GM18502 (cell line): ENCODE results near the gene ZEB2.

Experiments
- ATAC-seq: cut with Tn5 transposase; IDR thresholded peaks from one replicate; pipeline ENCODE4 v1.9.1; 2021; ENCODE audit warnings: mild to moderate bottlenecking; ENCODE audit not compliant: unreplicated experiment, poor library complexity

ZEB2 gene

DNA sequence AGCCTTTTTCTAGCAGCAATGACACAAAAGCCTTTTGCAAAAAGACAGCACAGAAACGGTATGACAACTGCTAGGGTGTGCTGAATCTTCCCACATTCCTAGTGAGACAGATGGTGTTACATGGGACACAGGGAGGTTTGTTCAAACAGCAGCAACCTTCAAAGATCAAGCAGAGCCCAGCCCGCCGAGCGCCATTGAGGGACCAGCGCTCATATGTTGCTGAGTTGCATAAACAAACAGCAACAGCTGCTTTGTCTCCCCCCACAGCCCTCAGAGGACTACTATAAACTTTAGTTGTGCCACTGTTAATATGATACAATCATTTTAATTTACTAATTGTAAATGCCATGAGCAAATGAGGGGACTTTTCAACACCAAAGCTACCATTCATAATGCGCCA is 117.7 kb downstream of the ZEB2 start:
- ATAC-seq, result no peak

DNA sequence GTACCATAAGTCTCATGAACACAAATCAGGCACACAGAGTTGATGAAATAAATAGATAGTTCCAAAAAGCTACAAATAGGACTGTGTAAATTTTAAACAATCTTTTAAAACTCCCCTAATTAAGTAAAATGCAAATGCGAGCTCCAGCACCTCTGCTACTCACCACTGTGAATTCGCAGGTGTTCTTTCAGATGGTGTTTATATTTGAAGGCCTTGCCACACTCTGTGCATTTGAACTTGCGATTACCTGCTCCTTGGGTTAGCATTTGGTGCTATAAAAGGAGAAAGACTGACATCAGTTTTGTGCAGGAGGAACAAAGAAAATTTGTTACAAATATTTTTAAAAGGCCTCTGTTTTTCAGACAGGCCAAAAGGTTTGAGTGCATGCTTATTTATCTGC is 118.9 kb downstream of the ZEB2 start:
- ATAC-seq, result no peak

DNA sequence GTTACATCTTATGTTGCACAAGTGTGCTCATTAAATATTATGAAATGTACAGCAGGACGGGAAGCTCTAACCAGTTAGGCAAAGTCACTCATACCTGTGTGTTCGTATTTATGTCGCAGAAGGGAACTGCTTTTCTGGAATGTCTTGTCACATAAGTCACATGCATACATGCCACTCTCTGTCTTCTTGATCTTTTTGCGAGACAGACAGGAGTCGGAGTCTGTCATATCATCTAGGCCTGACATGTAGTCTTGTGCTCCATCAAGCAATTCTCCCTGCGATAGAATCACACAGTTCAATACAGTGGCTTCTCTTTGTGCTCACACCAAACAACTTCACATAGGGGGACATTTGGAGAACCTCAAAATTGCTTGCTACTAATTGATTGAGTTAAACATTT is 123.6 kb downstream of the ZEB2 start:
- ATAC-seq, result no peak

DNA sequence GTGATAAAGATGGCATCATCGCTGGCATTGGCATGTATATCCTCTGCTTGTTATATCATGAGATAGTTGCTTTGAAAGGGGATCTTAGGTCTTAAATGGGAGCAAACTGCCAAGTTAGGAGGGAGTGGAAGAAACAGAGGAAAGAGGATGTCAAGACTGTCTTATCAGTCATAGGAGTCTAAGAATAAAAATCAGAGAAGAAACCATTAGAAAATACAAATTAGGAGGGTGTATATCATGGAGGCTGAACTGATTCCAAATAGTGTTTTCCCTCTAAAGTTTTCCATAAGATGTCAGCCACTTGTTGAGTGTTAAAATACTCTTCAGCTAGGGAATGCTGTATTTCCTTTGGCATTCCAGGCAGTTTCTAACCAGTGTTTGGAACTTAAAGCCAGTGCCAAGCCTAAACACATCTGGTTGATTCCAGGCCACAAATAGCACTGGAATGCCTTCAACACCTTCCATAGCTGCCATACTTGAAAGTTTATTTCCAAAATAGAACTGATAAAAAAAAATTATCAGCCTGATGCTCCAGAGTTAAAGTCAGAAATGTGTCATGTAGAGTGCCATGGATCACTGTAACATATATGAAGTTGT is 129.4 kb downstream of the ZEB2 start:
- ATAC-seq, result no peak

DNA sequence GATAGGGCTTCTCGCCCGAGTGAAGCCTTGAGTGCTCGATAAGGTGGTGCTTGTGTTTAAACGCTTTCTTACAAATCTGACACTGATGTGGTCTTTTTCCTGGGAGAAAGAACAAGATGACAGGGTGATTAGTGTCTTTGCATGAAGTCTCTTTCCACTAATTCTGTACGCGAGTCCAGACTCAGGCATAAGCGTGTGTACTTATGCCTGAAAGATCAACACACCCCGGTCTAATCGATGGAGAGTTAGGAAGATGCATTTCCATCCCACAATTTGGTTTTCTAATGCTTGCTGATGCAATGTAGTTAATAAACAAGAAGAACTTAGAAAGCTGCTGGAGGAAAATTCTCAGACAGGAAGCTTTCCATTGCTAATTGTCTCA is 130.0 kb downstream of the ZEB2 start:
- no peak for ATAC-seq

DNA sequence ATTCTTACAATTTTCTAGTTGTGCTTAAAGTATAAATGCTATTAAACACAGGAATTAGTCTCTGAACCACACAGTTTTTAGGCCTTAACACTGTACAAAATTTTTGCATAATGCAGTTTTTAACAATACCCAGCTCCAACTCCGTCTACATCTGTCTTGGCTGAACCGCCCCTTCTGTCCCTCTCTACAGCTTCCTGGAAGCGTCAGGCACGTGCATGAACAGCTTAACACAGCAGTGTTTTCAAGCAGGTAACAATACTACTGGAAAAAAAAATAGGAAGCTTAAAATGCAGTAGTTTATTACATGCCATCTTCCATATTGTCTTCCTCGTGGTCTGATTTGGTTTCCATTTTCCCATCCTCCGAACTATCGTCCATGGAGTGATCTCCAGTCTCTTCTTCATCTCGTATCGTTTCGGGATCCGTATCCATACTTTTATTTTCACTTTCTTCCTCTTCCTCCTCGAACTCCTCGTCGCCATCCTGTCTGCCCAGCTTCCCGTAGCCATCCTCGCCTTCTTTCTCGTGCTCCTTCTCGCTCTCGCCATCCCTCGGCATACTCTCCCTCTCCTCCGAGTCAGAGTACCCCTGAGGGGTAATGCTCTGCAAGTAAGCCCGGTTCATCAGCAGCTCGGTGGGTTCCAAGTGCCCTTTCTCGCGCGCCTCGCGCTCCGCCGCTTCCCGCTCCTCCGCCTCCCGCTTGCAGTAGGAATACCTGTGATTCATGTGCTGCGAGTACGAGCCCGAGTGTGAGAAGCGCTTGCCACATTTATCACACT is 130.6 kb downstream of the ZEB2 start:
- ATAC-seq, result no peak

DNA sequence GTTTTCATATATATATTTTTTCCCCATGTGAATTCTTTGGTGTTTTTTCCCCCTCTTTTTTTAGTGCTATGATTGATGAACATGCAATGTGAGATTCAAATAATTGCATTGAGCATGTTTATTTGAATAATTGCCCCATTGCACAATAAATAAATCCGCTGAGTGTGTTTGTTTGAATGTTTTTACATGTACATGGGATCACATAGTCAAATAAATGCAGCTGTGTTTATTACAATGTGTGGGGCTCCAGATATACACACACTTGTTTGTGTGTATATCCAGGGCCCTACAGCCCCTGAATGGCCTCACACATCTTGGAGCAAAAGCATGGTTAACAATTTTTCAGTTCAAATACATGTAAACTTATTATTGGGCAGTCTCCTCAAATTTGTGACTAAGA is 134.5 kb downstream of the ZEB2 start:
- ATAC-seq, result no peak

DNA sequence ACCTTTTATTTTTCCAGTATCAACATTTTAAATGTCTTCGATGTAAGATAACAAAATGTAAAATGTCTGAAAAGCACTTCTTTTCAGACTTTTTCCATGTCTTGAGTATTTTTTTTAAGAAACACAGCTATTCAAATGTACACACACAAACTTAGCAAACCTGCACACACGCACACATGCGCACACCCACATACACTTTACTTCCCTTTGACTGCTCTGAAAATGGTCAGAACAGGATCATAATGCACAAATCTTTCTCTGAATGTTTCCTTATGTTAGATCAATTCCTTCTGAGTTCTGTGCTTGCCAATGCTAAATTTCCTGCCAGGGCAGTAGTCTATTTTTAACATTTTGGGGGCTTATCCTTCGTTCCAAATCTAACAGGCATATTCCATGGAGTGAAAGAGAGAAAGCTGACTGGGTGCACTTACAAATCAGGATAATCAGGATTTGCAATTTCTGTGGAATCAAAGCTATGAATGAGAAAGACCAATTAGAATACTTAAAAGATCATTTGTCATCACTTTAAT is 136.3 kb downstream of the ZEB2 start:
- no peak for ATAC-seq

DNA sequence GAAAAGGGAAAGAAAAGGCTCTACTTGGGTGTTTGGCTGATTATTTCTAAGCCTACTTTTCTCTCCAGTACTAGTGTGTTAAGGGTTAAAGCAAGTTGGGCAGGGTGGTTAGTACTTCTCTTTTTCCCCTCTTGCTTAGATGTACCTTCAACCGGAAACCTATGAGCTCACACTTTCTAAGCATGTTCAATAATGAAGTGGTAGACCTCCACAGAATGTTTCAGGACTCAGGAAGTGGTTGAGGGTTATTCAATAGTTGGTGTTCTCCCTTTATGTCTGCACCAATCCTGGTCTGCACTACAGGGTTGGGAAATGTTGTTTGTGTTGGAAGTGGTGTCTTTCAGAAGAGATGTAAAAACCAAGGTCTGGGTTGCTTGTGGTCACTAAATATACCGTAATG is 137.1 kb downstream of the ZEB2 start:
- ATAC-seq, result peak; percentile 99

DNA sequence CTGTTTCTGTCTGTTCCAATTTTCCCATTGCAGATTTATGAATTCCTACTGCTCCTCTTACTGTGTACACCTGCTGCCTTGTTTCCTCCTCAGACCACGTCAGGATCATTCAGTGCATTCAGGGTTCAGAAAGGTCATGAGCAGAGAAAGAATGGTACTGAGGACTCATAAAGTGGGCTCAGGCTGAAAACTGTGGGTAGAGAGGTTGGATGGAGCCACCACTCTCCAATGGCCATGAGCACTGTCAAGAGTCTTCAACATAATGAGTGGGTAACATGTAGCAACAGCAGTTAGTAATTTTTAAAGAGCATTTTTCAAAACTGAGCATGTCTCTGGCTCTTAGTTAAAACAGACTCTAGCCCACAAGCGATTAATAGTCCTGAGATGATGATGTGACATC is 138.2 kb downstream of the ZEB2 start:
- no peak for ATAC-seq

DNA sequence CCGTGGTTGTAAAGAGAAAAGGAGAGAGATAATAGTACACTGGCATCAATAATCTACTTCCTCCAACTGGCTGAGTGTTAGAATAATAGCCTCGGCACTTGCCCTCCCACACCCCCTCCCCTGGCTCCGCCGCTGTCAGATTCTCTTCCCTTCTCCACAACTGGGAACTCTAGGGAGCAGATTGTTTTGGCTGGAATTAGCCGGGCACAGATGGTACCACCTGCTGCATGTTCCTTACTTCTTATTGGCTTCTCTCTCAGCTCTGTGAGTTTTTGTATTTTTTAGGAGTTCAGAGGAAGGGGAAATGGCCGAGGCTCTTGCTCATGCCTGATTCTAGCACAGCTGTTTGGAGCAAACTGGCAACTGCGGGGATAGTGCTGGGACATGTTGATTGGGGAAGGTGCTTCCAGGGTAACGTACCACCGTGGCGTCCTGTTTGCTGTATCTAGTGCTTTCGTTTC is 140.0 kb downstream of the ZEB2 start:
- no peak for ATAC-seq

DNA sequence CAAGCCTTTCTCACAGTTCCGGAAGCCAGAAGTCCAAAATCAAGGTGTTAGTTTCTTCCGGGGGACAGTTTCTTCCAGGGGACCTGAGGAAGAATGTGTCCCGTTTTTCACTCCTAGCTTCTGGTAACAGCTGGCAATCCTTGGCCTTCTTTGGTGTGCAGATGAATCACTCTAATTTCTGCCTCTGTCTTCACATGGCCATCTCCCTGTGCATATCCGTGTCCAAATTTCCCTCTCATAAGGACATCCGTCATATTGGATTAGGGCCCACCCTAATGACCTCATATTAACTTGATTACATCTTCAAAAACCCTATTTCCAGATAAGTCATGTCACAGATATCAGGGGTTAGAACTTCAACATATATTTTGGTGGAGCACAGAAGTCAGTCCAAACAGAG is 141.4 kb downstream of the ZEB2 start:
- no peak for ATAC-seq

DNA sequence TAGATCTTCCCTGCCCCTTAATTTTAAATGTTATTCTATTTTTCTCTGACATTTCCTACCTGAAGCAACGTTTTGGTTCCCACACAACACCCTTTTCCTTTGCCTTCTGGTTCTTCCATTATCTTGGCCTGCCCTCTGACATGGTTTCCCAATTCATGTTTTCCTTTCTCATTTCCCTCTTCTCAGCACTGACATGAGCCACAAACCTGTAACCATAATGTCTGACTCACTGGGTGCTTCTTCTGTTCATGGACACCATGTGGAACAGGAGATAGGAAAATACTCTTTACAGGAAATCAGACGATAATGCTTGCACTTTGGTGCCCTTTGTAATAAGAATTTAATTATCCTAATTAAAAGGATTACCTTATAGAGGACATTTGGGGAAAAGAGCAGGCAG is 142.0 kb downstream of the ZEB2 start:
- ATAC-seq, result no peak

DNA sequence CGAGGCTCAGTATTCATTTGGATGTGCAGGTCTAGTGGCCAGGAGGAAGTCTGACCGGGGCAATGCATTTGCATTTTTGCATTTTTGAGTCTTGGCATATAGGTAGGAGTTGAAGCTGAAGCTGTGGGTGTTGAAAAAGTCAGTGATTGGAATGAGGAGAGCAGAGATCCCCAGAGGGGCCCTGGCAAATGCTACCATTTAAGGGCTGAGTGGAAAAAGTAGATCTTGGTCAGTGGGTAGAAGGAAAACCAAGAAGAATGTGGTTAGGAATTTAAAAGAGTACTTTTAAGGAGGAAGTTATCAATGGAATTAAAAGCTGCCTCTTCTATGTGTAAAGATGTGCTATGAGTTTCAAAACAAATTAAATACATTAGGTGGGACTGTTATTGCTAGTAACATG is 143.0 kb downstream of the ZEB2 start:
- no peak for ATAC-seq

DNA sequence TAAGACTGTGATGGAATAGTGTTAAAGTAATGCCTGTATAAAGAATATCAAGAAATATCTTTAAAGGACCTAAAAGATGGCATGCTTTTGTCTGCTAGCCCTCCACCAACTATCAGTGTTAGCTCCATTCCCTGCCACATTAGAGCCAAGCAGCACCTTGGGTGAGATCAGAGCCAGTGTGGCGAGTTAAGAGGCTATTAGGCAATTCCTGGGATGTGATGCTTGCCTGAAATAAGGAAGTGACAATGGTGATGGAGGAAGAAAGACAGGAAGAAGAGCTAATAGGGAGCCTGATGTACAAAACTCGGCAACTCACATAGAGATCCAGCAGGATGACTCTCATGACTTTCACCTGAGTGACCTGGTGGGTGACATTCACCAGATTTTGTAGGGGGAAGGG is 143.5 kb downstream of the ZEB2 start:
- ATAC-seq, result no peak

DNA sequence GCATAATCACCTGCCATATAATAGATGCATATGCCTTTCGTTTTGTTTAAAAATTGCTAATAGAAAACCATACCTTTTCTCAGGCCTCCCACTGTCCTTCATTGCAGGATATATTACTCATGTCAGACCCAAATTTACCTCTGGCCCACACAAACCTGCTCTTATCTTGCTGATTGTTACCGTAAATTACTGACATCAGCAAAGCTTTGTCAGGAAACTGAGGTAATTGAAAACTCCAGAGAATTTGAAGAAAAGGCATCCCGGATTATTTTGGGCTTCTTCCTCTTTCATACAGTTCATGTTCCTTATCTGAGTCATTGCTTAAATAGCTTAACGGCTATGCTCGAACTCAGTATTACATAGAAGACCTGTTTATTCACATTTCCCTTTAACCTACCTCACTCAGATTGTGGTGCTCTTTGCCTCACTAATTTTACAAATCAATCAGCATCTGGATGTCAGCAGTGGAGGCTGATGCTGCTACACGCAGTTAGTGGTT is 145.7 kb downstream of the ZEB2 start:
- ATAC-seq, result peak; percentile 81

DNA sequence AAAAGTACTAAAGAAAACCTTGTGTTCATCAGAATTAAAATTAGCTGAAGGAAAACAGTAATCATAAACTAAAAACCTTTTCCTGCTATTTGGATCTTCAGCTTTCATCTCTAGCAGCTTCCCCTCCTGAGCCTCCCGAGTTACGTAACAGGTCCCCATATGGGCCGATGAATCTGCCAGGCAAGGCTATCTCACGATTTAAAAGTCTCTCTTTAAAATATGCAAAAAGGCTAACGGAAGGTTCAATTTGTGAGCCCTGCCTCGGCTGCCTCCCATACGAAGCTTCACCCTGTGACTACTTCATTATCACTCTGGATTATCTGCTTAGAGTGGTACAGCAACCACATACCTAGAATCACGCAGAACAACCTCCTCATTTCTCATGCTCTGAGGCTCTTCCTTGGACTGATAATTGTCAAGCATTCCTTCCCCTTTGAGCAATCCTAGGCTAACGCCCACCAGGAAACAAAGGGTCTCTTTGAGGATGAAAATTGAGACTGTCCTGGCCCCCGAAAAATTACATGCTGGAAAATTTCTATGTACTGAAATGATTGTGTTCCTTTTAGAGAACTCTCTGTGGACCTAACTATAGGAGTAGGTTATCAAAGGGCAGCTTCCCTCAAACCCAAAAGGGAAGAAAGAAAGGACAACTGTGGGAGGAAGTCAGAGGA is 147.4 kb downstream of the ZEB2 start:
- no peak for ATAC-seq

DNA sequence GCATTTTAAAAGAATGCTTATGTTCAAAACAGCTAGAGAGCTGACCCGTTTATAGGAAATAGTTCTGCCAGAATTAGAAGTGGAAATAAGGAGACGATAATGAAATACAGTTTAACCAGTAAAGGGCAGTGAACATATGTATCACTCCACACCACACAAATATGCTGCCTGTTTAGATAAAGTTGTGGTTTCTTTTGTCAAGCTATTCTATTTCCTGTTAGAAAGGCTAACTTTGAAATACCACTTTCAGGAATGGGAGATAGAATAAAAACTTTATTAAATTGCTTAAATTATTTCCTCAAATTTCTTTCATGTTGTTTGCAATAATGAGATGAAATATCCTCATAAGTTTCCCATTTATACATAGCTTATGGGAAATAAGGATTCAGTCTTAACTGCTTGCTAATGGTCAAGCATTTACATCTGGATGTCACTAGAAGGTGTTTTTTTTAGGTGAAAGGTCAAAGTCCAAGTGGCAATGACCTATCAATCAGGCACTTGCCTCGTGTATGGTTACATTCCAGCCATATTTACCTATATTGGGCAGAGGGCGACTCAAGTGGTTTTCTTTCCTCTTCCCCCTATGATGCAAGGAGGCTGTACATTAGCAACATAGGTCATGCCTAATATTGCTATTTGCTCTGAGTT is 148.9 kb downstream of the ZEB2 start:
- no peak for ATAC-seq

DNA sequence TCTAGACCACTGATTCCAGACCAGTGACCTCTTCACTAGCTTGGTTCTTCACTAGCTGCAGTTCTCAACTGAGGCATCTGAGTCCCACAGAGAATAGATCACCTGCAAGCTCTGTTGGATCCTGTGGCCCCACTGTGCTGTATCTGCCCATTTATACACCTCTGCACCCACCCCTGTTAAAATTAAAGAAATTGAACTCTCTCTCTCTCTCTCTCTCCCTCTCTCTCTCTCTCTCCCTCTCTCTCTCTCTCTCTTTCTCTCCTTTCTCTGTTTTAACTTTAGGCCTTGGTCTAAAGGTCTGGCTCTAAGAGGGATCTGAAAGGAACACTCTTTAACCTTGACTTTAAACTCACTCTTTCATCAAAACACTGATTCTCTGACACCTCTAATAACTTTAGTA is 150.5 kb downstream of the ZEB2 start:
- ATAC-seq, result no peak

DNA sequence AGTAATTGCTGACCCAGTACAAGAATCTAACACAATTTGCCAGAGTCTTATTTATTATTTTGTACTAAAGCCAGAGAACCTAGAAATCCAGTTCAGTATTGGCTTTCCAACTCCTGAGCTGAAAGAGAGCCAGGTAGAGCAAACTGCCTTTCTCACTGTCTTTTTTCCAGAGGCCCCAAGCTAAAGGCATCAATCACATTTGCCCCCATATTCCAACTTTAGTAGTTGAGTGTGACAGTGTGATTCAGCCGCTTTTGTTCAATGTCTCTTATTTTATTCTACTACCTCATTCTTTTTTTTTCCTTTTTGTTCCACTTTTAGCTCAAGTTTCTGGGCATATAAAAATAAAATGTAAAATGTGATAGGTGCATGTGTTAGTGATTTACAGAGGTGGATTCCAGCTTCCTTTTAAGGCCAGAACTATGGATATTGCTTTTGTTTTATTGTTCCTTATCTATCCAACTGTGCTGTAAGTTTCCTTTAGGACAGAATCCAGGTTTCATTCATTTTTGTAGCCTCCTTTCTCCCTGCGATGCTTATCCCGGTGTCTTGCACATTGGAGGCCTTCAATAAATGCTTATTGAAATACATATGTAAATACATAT is 153.0 kb downstream of the ZEB2 start:
- no peak for ATAC-seq
